Parathyroid adenoma (tissue), 2 donors: Measurements from ENCODE around the gene GNGT1.

Experiments used
- H2AFZ ChIP-seq: fragments of 300-600 bp; sonication (generic); one replicate; pipeline ENCODE4 v1.7.0; 2017; ENCODE audit warnings: antibody characterized with exemption, mild to moderate bottlenecking
- H3K27ac ChIP-seq: fragments of 300-600 bp; sonication (generic); one replicate; pipeline ENCODE4 v1.7.0; 2017
- H3K27me3 ChIP-seq: fragments of 300-600 bp; sonication (generic); one replicate; pipeline ENCODE4 v1.7.0; 2017; ENCODE audit warnings: low read length; ENCODE audit not compliant: control insufficient read depth, insufficient read depth
- H3K36me3 ChIP-seq: fragments of 300-600 bp; sonication (generic); one replicate; pipeline ENCODE4 v1.7.0; 2017; ENCODE audit warnings: low read length; ENCODE audit not compliant: control insufficient read depth, insufficient read depth
- H3K4me1 ChIP-seq: fragments of 300-600 bp; sonication (generic); one replicate; pipeline ENCODE4 v1.7.0; 2017; ENCODE audit warnings: control low read depth
- H3K4me2 ChIP-seq: fragments of 300-600 bp; sonication (generic); one replicate; pipeline ENCODE4 v1.7.0; 2017; ENCODE audit warnings: low read length
- H3K4me3 ChIP-seq: fragments of 300-600 bp; sonication (generic); one replicate; pipeline ENCODE4 v1.7.0; 2017; ENCODE audit warnings: low read depth, low read length
- H3K79me2 ChIP-seq: fragments of 300-600 bp; sonication (generic); one replicate; pipeline ENCODE4 v1.7.0; 2017; ENCODE audit warnings: control low read depth
- H3K9ac ChIP-seq: fragments of 300-600 bp; sonication (generic); one replicate; pipeline ENCODE4 v1.7.0; 2017; ENCODE audit warnings: mild to moderate bottlenecking
- H3K9me3 ChIP-seq: fragments of 300-600 bp; sonication (generic); one replicate; pipeline ENCODE4 v1.7.0; 2017; ENCODE audit warnings: low read length; ENCODE audit not compliant: control insufficient read depth
- CTCF ChIP-seq: fragments of 300-600 bp; sonication (generic); IDR thresholded peaks from one replicate; pipeline ENCODE4 v1.7.0; 2017; ENCODE audit warnings: antibody characterized with exemption, mild to moderate bottlenecking
- donor health status: primary hyperparathyroidism.

Gene GNGT1

GRCh38 chr7:93955304-93955703, 48.9 kb downstream of the GNGT1 start:
- H3K79me2 ChIP-seq = no peaks in the 10 kb centered on the region
- no peaks in the 10 kb centered on the region for H3K27me3 ChIP-seq
- no peak for TF ChIP-seq CTCF
- H3K9ac ChIP-seq = no peak overlapping the region
- H3K4me3 ChIP-seq = no peak overlapping the region
- no peaks in the 10 kb centered on the region for H3K9me3 ChIP-seq
- H3K27ac ChIP-seq = no peak overlapping the region
- H3K4me2 ChIP-seq = no peak overlapping the region
- H3K36me3 ChIP-seq = no peaks in the 10 kb centered on the region
- no peak overlapping the region for H2AFZ ChIP-seq
- no peaks in the 10 kb centered on the region for H3K4me1 ChIP-seq

- Histone ChIP-seq H3K79me2 (no peaks in the 10 kb centered on the region), H3K4me1 (no peaks in the 10 kb centered on the region), H3K4me3 (no peak overlapping the region), H3K27ac (no peak overlapping the region), H2AFZ (no peak overlapping the region), H3K9ac (no peak overlapping the region), H3K4me2 (no peak overlapping the region), H3K27me3 (no peaks in the 10 kb centered on the region), H3K9me3 (no peaks in the 10 kb centered on the region), H3K36me3 (no peaks in the 10 kb centered on the region)
- TF ChIP-seq CTCF = no peak
Observed at GRCh38 chr7:93957767-93958166, 51.4 kb downstream of the GNGT1 start.

GRCh38 chr7:93958216-93958615, 51.8 kb downstream of the GNGT1 start:
- Histone ChIP-seq H3K27ac (no peak overlapping the region), H3K4me3 (no peak overlapping the region), H3K9me3 (no peaks in the 10 kb centered on the region), H3K9ac (no peak overlapping the region), H3K27me3 (no peaks in the 10 kb centered on the region), H2AFZ (no peak overlapping the region), H3K79me2 (no peaks in the 10 kb centered on the region), H3K4me2 (no peak overlapping the region), H3K4me1 (no peaks in the 10 kb centered on the region), H3K36me3 (no peaks in the 10 kb centered on the region)
- no peak for TF ChIP-seq CTCF

GRCh38 chr7:93958651-93959050, 52.3 kb downstream of the GNGT1 start:
- no peaks in the 10 kb centered on the region for H3K36me3 ChIP-seq
- no peak for TF ChIP-seq CTCF
- H3K4me3 ChIP-seq = no peak overlapping the region
- no peaks in the 10 kb centered on the region for H3K27me3 ChIP-seq
- H3K9me3 ChIP-seq = no peaks in the 10 kb centered on the region
- no peak overlapping the region for H3K9ac ChIP-seq
- no peak overlapping the region for H2AFZ ChIP-seq
- H3K27ac ChIP-seq = no peak overlapping the region
- no peak overlapping the region for H3K4me2 ChIP-seq
- H3K4me1 ChIP-seq = no peaks in the 10 kb centered on the region
- H3K79me2 ChIP-seq = no peaks in the 10 kb centered on the region
